Uterus (tissue), 2 donors: ENCODE measurements around the gene CA12.

Source experiments
- CTCF ChIP-seq, 4 experiments: fragments of 200-600 bp in 2 of 4; fragments of 450-650 bp in 2 of 4; sonication (generic) in 2 of 4; IDR thresholded peaks; one replicate each; pipeline ENCODE4 v1.5.1; 2016 to 2019; ENCODE audit warnings: antibody characterized with exemption in 4 of 4, mild to moderate bottlenecking in 2 of 4, moderate library complexity in 1 of 4
- POLR2A ChIP-seq, 2 donors: fragments of 450-650 bp; IDR thresholded peaks; one replicate each; pipeline ENCODE4 v1.6.1; 2016; ENCODE audit warnings: antibody characterized with exemption in 2 of 2, mild to moderate bottlenecking in 1 of 2, moderate library complexity in 1 of 2

- TF ChIP-seq CTCF (IDR thresholded peaks at IDR 0.05): no peak
- TF ChIP-seq POLR2A (IDR thresholded peaks at IDR 0.05): no peak
These were observed 21.8 kb upstream of the CA12 start for GRCh38 chr15:63403254-63403945.
